HEK293T (cell line): ENCODE data around the gene S100A16.

ENCODE experiments used
- ARNT ChIP-seq: fragments of 450-650 bp; IDR thresholded peaks from 2 replicates; pipeline ENCODE4 v1.6.1; 2017; ENCODE audit warnings: mild to moderate bottlenecking
- BHLHE40 ChIP-seq: fragments of 450-650 bp; IDR thresholded peaks from 2 replicates; pipeline ENCODE4 v1.6.1; 2016; ENCODE audit warnings: mild to moderate bottlenecking, moderate library complexity, borderline replicate concordance
- ELF4 ChIP-seq: fragments of 450-650 bp; IDR thresholded peaks from 2 replicates; pipeline ENCODE4 v1.6.1; 2017; ENCODE audit warnings: antibody characterized with exemption
- FOXK2 ChIP-seq: fragments of 450-650 bp; IDR thresholded peaks from 2 replicates; pipeline ENCODE4 v1.6.1; 2016; ENCODE audit warnings: mild to moderate bottlenecking
- FOXM1 ChIP-seq: fragments of 450-650 bp; IDR thresholded peaks from 2 replicates; pipeline ENCODE4 v1.6.1; 2017; ENCODE audit warnings: mild to moderate bottlenecking, borderline replicate concordance
- HDGF ChIP-seq: fragments of 450-650 bp; IDR thresholded peaks from 2 replicates; pipeline ENCODE4 v1.6.1; 2017; ENCODE audit warnings: antibody characterized with exemption, borderline replicate concordance
- L3MBTL2 ChIP-seq: fragments of 450-650 bp; conservative IDR thresholded peaks from 2 replicates; pipeline ENCODE4 v1.6.1; 2016; ENCODE audit warnings: mild to moderate bottlenecking
- LEF1 ChIP-seq: fragments of 450-650 bp; IDR thresholded peaks from 2 replicates; pipeline ENCODE4 v1.6.1; 2017; ENCODE audit warnings: mild to moderate bottlenecking, borderline replicate concordance
- SP1 ChIP-seq: fragments of 450-650 bp; IDR thresholded peaks from 2 replicates; pipeline ENCODE4 v1.6.1; 2017
- SUZ12 ChIP-seq: fragments of 450-650 bp; IDR thresholded peaks from 2 replicates; pipeline ENCODE4 v1.6.1; 2016; ENCODE audit warnings: mild to moderate bottlenecking
- TARDBP ChIP-seq: fragments of 450-650 bp; IDR thresholded peaks from 2 replicates; pipeline ENCODE4 v1.6.1; 2016
- ZNF384 ChIP-seq: fragments of 450-650 bp; IDR thresholded peaks from 2 replicates; pipeline ENCODE4 v1.6.1; 2016

GRCh38 chr1:153585006-153585405 lies 27.9 kb downstream of the S100A16 start:
- no peak for TF ChIP-seq TARDBP
- no peak for TF ChIP-seq BHLHE40
- TF ChIP-seq FOXM1, result no peak
- no peak for TF ChIP-seq SP1
- no peak for TF ChIP-seq LEF1
- TF ChIP-seq L3MBTL2, result no peak
- TF ChIP-seq SUZ12, result no peak
- TF ChIP-seq HDGF, result no peak
- TF ChIP-seq ZNF384, result no peak
- TF ChIP-seq ARNT, result no peak
- TF ChIP-seq ELF4, result no peak
- no peak for TF ChIP-seq FOXK2
